ENCODE measurements around the gene PRDM2. TPM values are rescaled to one million over a fixed set of nuclear protein-coding genes. Genes with fewer than 3 reads are reported as not detected.

The PRDM2 gene
- total and polyA plus RNA-seq, 9 donors, result 30.0 to 81.9 (median 61.8) TPM

DNA sequence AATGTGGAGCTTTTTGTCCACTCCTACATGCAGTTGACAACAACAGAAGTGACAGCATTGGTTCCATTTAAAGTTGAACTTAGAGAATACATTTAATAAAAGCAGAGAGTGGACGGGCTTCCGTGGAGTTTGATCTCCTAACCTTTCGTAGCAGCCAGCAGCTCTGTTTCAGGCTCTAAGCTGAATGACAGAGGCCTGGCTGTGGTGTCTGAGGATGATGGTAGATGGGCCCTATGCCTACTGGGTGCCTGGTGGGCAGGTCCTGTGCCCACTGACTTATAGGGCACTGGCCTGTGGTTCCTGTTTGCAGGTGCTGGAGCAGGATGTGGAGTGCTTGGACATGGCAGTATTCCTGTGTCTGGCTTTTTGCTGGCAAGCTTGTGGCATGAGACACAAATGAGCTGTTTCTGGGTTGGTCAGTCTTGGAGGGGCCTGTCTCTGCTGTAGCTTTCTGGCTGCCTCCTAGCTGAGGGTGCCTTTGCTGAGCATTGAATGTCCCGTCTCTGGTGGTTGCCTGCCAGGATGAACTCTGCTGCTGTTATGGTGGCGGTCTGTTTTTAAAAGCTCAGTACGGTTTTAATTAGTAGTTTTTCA lies 54.6 kb downstream of the PRDM2 start:
- H3K36me3 ChIP-seq, result no peaks in the 10 kb centered on the region
- no peak for DNase-seq
- TF ChIP-seq, protein P1, sequence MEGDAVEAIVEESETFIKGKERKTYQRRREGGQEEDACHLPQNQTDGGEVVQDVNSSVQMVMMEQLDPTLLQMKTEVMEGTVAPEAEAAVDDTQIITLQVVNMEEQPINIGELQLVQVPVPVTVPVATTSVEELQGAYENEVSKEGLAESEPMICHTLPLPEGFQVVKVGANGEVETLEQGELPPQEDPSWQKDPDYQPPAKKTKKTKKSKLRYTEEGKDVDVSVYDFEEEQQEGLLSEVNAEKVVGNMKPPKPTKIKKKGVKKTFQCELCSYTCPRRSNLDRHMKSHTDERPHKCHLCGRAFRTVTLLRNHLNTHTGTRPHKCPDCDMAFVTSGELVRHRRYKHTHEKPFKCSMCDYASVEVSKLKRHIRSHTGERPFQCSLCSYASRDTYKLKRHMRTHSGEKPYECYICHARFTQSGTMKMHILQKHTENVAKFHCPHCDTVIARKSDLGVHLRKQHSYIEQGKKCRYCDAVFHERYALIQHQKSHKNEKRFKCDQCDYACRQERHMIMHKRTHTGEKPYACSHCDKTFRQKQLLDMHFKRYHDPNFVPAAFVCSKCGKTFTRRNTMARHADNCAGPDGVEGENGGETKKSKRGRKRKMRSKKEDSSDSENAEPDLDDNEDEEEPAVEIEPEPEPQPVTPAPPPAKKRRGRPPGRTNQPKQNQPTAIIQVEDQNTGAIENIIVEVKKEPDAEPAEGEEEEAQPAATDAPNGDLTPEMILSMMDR (IDR thresholded peaks at IDR 0.05), result no peak
- TF ChIP-seq POLR2A (IDR thresholded peaks at IDR 0.05) (no peak), EP300 (IDR thresholded peaks at IDR 0.05) (no peak)
- no peaks in the 10 kb centered on the region for H3K9me3 ChIP-seq
- 61 to 63% (median 62%) methylated on average over 6 of the region's 6 CpGs for WGBS, 3 donors
- H3K27ac ChIP-seq, result no peak overlapping the region
- peaks cover 16% of the 10 kb centered on the region for H3K4me1 ChIP-seq (ENCODE audit: insufficient read depth)
- intact Hi-C loops (cut with DNase I), result no loop called here
- H3K27me3 ChIP-seq, result no peaks in the 10 kb centered on the region
- H3K4me3 ChIP-seq, result no peak overlapping the region

DNA sequence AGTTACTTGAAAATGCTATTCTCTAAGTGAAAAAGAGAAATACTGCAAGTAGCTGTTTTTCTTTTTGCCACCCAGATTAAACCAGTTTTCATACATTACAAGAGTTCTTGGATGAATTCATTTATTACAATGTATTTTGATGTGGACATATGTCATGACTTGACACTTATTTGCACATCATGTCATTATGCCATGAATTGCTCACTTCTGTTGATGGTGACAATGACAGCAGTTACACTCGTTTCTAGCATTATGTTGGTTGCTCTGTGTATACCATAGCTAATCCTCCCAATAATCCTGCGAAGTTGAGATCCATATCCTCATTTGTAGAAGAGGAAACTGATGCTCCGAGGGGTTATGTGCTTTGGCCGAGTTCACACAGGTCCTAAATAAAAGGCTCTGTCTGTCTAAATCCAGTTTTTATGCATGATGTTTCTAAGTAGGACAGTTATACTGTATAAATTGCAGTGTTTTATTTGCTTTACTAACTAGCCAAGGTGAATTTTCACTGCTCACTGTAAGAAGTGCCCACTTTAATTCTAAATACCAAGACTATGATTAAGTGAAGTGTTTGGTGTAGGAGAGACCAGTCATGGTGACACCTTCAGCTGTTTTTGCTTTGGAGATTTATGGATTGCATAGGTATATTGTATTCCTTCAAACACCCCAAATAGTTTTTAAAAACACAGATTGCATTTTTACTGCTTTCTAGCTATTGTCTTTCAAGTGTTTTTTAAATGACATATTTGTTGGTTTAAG lies 56.7 kb downstream of the PRDM2 start:
- no peak for DNase-seq
- WGBS, 3 donors, result 69 to 70% (median 70%) methylated on average over 4 of the region's 4 CpGs
- H3K27ac ChIP-seq, result no peak overlapping the region
- intact Hi-C loops (cut with DNase I), result no loop called here
- H3K4me3 ChIP-seq, result no peak overlapping the region
- H3K27me3 ChIP-seq, result no peaks in the 10 kb centered on the region
- peaks cover 16% of the 10 kb centered on the region for H3K4me1 ChIP-seq (ENCODE audit: insufficient read depth)
- no peaks in the 10 kb centered on the region for H3K36me3 ChIP-seq
- no peaks in the 10 kb centered on the region for H3K9me3 ChIP-seq
- TF ChIP-seq POLR2A (IDR thresholded peaks at IDR 0.05), result no peak
- no peak for TF ChIP-seq EP300 (IDR thresholded peaks at IDR 0.05)
- TF ChIP-seq, protein P1 (IDR thresholded peaks at IDR 0.05), result no peak

DNA sequence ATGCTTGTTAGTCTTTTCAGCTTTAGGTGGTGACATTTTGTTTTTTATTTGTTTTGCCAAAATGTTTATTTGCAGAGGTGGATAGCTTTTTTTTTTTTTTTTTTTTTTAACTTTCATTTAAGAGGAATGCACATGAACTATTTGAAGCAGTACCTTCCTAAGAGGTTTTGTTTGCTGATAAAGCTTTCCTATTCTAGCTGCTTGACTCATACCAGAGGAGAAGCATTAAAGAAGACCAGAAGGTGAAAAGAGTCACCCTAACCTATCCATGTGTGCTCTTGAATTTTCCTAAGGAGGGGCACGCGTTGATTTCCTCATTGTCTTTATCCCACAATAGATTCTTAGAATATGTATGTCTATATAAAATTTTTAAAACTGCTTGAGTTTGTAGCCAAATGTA lies 57.7 kb downstream of the PRDM2 start:
- H3K27ac ChIP-seq, result no peak overlapping the region
- no peak for TF ChIP-seq POLR2A (IDR thresholded peaks at IDR 0.05)
- no peak for TF ChIP-seq EP300 (IDR thresholded peaks at IDR 0.05)
- TF ChIP-seq, protein P1 (IDR thresholded peaks at IDR 0.05), result no peak

DNA sequence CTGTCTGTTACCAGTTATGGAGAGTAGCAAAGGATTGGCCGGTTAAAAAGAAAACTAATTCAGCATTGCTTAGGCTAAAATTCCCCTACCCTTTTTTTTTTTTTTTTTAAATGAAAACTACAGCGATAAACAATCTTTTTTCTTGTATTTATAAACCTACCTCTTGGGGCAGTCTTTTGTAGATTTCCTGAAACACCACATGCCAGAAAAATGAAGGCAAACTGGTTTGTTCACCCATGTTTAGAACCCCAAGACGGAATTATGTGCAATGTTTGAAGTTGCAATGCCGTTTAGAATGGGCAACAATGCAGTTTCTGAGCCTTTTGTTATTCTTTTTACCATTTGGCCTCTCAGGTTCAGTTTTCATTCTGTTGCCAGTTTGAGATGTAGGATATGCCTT lies 59.1 kb downstream of the PRDM2 start:
- Histone ChIP-seq H3K9me3 (no peaks in the 10 kb centered on the region), H3K27me3 (no peaks in the 10 kb centered on the region), H3K4me1 (ENCODE audit: insufficient read depth) (peaks cover 22% of the 10 kb centered on the region), H3K27ac (no peak overlapping the region), H3K4me3 (no peak overlapping the region), H3K36me3 (no peaks in the 10 kb centered on the region)
- intact Hi-C loops (cut with DNase I), result no loop called here
- DNase-seq, result no peak
- no peak for TF ChIP-seq POLR2A (IDR thresholded peaks at IDR 0.05)
- TF ChIP-seq, protein P1 (IDR thresholded peaks at IDR 0.05), result no peak
- TF ChIP-seq EP300 (IDR thresholded peaks at IDR 0.05), result no peak
- WGBS, 3 donors, result 27 to 53% (median 28%) methylated on average over 4 of the region's 4 CpGs

More for the DNA sequence above, 57.7 kb downstream of the PRDM2 start:
- no peaks in the 10 kb centered on the region for H3K27me3 ChIP-seq
- no peak for DNase-seq
- no peaks in the 10 kb centered on the region for H3K36me3 ChIP-seq
- no peaks in the 10 kb centered on the region for H3K9me3 ChIP-seq
- intact Hi-C loops (cut with DNase I), result no loop called here
- 83 to 94% (median 88%) methylated on average over 2 of the region's 2 CpGs for WGBS, 3 donors
- no peak overlapping the region for H3K4me3 ChIP-seq
- peaks cover 18% of the 10 kb centered on the region for H3K4me1 ChIP-seq (ENCODE audit: insufficient read depth)

Data from ovary (tissue), 9 donors.